HT1080 (cell line): ENCODE measurements around the gene CORO1C. TPM values are rescaled to one million over a fixed set of nuclear protein-coding genes. Genes with fewer than 3 reads are reported as not detected.
"Not testable (repeated sequence)": the region's sequence is repeated elsewhere in the genome, so short reads cannot be mapped to it uniquely, and the experiment has no call there.

Source experiments
- DNase-seq: peaks from one replicate; pipeline ENCODE4 v3.0.0-alpha.2; 2015; ENCODE audit warnings: low read depth
- total RNA-seq: library from RNA; depleted of rRNA; stranded (reverse); fragments of >200 nt; shearing (Covaris generic); gene quantifications from 2 replicates; pipeline ENCODE4 v1.2.3, GENCODE V29; 2014

The CORO1C gene
- total RNA-seq, 1 experiment from 2014 or later = 210 TPM

DNA sequence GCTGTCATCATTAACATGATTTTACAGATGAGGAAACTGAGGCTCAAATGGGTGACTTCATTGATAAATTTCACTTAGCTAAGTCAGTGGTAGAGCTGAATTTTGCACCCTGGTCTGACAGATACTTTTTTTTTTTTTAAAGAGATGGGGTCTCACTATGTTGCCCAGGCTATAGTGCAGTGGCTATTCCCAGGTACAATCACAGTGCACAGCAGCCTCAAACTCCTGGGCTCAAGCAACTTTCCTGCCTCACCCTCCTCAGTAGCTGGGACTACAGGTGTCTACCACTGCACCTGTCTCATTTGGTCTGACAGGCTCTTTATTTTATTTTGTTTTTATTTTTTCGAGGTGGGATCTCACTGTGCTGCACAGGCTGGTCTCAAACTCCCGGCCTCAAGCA is 24.2 kb upstream of the CORO1C start:
- DNase-seq = no peak

DNA sequence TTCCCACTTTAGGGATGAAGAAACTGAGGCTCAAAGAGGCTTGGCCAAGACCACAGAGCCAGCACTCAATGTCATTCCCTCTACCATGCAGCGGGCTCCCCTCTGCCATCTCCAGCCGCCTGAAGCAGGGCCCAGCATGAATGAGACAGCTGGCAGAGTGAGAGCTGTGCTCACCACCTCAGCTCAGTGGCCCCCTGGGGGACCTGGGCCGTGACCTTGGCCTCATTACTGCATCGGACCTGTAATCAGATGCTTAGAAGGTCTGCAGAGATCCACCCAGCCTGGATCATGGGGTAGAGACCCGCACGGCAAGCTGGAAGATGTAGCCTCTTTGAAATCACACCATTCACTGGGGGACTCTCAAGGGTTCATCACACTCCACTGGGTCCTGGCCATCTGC is 22.7 kb upstream of the CORO1C start:
- DNase-seq = no peak

DNA sequence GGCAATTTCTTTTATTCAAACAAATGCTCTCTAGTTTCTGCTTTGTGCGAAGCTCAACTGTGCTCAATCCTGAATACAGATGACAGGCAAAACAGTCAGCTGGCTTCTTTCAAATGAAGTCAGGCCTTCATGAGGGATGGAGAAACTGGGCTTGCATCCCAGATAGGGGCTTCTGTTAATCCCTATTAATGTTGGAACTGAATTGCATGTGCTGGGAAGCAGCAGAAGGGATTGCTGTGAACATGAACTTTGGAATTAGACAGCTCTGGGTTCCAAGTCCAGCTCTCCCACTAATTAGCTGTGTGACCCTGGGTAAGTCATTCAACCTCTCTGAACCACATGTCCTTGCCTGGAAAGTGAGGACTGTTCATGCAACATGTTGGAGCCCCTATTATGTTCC is 21.1 kb upstream of the CORO1C start:
- DNase-seq = no peak

DNA sequence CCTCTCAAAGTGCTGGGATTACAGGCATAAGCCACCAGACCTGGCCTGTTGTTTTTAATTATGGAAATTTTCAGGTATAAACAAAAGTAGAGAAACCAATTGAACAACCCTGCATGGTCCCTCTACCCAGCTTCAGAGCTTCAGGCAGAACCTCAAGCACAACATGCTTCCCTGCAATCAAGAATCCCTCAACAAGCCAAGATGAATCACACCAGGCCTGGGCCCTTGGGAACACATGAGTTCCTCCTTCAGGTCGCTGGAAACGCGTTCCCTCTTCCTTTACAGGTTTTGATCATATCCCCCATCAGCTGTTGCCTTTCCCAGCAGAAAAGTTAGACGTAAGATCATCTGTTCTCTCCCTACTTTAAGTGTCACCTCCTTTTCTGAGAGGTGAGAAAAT is 20.5 kb upstream of the CORO1C start:
- no peak for DNase-seq

DNA sequence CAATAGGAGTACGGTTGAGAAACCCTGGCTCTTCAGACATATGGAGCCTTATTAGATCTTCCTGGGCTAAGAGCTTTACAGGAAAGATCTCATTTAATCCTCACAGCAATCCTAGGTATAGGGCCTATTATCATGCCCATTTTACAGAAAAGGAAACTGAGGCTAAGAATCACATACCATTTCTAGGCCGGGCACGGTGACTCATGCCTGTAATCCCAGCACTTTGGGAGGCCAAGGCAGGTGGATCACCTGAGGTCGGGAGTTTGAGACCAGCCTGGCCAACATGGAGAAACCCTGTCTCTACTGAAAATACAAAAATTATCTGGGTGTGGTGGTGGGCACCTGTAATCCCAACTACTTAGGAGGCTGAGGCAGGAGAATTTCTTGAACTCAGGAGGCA is 19.7 kb upstream of the CORO1C start:
- DNase-seq = not testable (repeated sequence)

DNA sequence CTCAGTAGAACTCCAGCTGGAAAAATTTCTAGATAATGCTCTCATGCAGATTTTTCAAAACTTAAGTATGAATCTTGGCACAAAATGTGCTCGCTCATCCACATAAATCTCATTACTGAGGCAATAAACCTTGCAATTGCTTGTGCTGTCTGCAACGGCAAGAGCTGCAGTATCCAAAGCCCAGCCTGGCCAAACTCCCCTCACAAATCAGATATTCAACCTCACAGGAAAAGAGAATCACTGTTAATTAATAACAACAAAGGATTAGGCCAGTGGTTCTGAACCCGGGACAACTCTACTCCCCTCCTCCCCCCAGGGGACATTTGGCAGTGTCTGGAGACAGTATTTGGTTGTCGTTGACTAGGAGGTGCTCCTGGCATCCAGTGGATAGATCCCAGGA is 19.2 kb upstream of the CORO1C start:
- no peak for DNase-seq

DNA sequence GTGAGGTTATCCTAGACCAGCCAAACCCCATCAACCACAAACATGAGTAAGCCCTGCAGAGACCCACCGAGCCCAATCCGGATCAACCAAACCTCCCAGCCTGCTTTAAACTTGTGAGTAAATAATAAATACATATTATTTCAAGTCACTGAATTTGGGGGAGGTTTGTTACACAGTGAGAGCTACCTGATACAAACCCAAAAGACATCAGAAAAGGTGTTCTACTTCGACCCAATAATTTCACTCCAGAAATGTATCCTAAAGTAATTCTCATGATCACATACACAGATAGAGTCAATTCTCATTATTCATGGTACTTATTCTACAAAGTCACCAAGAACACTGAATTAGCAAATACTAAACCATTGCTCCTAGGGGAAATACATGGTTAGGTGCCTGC is 16.2 kb upstream of the CORO1C start:
- DNase-seq = peak; percentile 30

DNA sequence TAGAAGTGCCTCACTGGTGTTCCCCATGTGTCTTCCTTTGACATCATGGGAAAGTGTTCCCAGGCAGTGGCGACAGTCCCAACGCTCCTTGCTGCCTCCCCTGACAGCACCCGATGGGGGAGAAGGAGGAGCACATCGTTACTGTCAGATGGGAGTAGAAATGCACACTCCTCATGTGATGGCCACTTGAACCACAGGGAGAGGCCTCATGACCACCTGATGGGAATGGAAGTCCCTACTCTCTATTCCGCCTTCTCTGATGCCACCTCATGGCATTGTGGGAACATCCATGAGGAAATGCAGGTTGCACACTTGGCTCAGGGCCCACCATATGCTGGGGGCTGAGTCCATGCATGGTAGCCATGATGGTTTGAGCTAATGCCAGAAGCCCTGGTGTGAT is 14.3 kb upstream of the CORO1C start:
- DNase-seq = no peak

DNA sequence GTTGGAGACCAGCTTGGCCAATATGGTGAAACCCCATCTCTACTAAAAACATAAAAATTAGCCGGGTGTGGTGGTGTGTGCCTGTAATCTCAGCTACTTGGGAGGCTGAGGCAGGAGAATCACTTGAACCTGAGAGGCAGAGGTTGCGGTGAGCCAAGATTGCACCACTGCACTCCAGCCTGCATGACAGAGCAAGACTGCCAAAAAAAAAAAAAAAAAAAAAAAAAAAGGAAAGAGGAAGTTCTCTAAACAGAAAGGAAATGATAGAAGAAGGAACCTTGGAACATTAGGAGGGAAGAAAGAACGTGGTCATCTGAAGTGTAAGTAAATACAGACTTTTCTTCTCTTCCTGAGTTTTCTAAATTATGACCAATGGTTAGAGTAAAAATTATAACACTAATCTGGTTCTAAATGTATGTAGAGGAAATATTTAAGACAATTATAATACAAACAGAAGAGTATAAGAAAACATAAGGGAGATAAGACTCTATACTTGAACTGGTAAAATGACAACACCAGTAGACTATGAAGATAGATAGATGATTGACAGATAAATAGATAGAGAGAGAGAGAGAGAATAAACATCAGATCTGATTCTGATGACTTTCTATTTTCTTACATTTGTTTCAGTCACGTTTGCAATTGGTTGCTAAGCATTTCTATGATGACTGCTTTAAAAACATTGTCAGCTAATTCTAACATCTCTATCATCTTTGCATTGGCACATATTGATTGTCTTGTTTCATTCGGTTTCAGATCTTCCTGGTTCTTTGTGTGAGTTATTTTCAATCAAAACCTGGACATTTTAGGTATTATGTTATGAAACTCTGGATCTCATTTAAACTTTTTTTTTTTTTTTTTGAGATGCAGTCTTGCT is 12.9 kb upstream of the CORO1C start:
- DNase-seq = no peak

DNA sequence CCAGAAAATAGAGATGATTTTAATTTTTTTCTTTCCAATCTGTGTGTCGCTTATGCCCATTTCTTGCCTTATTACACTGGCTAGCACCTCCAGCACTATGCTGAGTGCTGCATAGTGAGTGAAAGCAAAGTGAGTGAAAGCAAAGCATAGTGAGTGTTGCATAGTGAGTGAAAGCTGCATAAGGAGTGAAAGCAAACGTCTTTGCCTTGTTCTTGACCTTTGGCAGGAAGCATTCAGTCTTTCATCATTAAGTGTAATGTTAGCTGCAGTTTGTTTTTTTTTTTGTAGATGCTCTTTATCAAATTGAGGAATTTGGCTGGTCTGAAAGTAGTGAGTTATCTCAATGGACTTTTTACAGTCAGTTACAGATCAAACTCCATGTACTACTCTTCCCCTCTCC is 6.9 kb upstream of the CORO1C start:
- no peak for DNase-seq

DNA sequence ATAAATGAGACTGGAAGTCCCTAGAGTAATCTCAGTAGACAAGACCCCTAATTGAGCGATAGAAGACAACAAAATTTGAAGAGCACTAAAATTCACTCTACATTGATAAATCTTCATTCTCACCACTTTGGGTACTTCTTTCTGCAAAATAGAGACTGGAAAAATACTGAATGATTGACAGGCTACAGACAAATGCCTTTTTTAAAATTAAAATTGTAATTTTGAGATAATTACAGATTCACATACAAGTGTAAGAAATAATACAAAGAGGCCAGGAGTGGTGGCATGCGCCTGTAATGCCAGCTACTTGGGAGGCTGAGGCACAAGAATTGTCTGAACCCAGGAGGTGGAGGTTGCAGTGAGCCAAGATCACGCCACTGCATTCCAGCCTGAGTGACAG is 4.5 kb upstream of the CORO1C start:
- no peak for DNase-seq

DNA sequence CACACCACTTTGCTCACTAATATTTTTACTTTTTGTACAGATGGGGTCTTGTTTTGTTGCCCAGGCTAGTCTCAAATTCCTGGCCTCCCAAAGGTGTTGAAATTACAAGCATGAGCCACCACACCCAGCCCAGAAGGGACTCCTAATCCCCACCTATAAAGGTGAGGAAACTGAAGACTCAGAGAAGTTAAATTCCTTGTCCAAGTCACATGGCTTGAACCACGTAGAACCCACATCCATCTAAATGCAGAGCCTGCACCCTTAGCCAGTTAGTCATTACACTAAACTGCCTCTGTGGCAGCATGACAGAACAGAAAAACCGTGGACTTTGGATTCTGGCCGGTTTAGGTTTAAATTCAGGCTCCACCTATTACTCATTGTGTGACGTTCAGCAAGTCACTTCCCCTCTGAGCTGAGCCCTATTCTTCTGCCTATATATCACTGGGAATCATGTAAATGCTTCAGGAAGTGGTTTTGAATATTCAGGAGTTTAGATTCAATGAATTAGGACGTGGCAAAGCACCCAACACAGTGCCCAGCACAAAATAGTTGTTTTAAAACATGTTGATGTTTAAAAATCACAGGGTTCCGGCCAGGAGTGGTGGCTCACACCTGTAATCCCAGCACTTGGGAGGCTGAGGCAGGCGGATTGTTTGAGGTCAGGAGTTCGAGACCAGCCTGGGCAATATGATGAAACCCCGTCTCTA is 3.0 kb upstream of the CORO1C start:
- DNase-seq = peak; percentile 97

DNA sequence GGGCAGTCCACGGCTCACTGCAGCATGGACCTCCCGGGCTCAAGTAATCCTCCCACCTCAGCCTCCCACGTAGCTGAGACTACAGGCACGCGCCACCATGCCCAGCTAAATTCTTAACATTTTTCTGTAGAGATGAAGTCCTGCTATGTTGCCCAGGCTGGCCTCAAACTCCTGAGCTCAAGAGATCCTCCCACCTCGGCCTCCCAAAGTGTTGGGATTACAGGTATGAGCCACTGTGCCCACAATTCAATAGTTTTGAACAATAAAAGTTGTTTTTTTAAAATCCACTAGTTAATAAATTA is 1.9 kb upstream of the CORO1C start:
- DNase-seq = not testable (repeated sequence)

DNA sequence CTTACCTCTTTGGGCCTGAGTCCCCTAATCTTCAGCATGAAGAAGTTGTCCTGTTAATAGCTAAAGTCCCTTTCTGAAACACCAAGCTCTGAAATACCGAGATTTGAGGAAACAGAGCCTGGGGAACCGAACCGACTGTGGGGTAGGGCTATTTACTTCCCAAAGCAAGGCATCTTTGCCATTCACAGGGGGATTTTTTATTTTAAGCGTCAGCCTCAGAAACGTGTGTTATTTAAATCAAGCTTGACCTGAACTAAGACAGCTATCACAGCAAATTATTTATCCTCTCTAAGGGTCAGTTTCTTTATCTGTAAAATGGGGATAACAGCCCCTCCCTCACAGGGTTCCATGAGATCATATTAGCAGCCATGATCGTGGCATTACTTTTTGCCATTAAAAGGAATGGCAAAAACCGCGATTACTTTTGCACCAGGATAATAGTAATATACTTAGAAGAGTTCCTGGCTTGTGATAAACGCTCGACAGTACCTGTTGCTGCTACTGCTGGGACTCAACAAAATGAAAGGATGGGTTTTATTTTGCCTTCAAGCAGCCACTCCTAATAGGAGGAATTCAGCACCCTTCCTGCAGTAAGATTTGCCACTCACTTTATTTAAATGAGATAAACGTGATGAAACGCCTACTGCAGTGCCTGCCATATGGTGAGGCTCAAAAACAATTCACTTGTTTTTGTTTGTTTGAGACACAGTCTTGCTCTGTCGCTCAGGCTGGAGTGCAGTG is 1.3 kb upstream of the CORO1C start:
- no peak for DNase-seq

DNA sequence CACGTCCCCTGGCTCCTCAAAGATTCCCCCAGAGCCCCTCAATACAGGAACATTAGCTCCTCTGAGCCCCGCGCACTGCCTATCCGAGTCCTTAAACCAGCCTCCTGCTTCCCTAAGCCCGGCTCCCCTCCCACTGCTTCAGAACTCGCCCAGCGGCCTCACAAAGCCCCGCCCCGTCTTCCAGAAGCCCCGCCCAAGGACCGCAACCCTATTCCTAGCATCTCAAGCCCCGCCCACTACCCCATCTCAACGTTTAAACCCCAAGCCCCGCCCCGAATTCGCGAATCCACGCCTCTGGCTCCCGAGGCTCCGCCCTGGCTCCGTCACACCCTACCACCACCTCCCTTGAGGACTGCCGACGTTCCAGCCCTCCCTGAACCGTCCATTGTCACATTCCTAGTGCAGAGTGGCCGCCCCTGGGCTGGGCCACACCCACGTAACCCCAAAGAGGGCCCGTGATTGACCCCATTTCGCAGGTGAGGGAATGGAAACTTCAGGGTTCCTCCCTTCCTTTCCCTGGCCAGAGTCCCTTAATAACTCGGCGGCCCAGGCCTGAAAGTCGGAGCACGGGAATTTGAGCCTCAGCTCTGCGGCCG is 646 bp upstream of the CORO1C start:
- peak; percentile 94 for DNase-seq

DNA sequence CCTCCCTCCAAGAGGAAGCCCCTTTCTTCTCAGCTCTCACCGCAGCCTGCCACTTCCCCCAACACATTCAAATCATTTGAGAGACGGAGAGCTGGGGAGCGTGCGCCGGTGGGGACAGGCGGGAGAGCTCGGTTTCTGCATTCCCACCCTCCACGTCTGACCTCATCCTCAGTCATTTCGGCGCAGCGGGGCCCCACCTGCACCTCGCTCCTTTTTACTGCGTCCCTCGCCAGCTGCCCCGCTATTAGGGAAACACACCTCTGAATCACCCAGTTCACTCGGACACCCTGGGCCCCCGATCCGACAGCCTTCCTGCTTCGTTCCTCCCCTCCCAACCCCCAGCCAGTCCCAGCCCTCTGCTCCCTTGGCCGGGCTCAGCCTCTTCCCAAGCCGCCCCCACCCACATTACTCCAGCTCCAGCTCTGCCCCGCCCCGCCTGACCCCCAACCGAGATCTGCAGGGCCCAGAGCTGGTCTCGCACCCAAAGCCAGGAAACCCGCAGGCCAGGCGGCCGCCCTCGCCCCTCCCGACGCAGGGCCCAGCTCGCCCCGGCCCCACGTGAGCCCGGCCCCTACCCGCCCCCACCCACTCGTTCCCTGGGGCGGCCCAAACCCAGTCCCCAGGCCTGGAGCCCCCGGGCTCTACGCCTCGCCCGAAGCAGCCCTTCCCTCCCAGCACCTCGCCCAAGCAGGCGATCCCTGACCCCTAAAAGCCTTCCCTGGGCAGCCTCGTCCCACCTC is 783 bp downstream of the CORO1C start:
- peak; percentile 97 for DNase-seq

DNA sequence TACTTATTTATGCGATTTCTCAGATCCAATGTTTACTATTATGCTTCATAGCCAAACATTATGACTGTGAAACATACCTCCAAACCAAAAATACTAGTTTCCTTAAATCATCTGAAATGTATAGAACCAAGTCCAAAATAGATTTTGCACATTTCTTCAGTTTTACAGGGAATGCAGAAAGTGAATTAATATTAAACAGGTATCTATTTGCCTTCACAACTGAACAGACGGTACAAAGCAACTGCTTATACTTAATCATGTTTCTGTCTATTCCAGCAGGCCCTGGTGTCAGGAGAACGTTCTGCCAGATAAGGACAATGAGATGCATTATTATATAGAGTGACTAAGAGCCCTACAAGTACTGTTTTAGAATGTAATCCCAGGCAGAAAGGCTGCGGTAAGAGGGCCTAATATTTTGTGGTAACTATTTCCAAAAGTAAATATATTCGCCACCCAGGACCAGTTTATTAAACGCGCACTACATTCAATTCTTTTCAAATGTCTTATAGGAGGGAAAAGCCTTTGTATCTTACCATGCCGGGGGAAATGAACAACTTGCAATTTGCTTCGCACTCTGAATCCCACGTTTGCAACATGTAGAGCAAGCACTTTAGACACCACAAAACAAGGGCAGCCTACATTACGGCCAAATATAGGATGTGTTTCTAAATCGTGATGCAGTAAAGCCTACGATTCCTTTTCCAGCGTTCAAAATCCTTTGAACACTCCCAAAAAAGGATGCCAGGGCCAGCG is 1.5 kb downstream of the CORO1C start:
- DNase-seq = peak; percentile 76

DNA sequence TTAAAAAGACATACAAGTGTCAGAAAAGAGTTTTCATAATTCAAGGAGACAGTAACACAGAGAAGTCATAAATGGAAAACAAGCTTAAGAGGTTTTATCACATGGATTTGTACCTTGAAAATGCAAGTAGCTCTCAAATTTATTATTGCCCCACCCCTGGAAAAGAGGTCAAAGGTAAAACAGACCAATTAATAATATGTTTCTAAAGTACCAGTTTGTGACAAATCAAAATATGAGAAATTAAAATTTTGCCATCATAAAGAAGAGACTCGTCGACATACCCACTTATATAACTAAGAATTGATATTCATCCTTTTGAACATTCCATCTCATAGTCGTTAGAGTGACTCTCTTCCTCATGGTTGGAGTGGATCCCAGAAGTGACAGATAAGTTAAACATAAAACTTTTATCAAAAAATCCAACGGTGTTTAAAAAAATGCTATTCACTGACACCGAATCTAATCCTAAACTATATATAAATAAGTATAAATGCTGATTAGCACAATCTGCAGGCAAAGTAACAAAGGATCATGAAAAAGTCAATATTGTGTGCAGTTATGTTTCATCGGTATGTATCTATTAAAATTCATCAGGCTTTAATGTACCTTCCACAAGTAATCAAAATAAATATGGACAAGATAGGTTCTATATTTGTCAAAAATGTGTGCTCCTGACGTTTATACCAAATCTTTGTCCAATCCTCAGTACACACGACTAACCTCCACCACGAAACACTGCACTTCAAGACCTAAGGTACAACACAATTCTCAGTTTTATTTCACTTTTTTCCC is 2.3 kb downstream of the CORO1C start:
- DNase-seq = no peak

DNA sequence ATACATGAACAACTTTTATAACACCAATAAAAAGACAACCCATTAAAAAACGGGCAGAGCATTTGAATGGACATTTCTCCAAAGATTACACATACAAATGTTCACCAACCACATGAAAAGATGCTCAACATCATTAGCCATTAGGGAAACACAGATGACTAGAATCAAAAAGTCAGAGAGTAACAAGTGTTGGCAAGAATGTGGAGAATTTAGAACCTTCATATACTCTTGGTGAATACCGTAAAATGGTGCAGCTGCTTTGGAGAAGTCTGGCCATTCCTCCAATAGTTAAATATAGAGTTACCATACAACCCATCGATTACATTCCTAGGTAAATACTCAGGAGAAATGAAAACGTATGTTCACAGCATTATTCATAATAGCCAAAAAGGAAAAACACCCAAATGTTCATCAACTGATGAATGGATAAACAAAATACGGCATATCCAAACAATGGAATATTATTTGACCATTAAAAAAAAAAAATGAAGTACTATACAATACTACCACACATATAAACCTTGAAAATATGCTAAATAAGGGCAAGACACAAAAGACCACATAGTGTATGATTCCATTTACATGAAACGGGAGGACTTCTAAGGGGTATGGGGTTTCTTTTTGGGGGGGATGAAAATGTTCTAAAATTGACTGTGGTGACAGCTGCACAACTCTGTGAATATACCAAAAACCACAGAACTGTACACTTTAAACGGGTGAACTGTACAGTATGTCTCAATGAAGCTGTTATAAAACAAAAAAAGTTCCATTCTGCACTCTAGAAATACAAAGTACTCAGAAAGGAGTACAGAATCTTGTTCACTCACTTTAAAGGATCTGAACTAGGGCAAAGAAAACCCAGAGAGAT is 3.2 kb downstream of the CORO1C start:
- no peak for DNase-seq
